ENCODE measurements around the gene BACE1. TPM values are rescaled to one million over a fixed set of nuclear protein-coding genes. Genes with fewer than 3 reads are reported as not detected.

The BACE1 gene
- total RNA-seq, 1 experiment from 2014 or later: 8.5 TPM

- Mint-ChIP-seq H3K27ac (no peak overlapping the region), H3K4me3 (no peak overlapping the region), H3K27me3 (ENCODE audit: low read depth) (no peaks in the 10 kb centered on the region), H3K9me3 (no peaks in the 10 kb centered on the region), H3K4me1 (peaks cover 11% of the 10 kb centered on the region), H3K36me3 (no peaks in the 10 kb centered on the region)
- no peak for DNase-seq (ENCODE audit: low spot score)
- TF ChIP-seq NR3C1 (CRISPR knock-in tag; conservative IDR thresholded peaks at IDR 0.05; ENCODE audit: low read depth) (no peak), HMGA2 (CRISPR knock-in tag; IDR thresholded peaks at IDR 0.05) (no peak), MAX (CRISPR knock-in tag; IDR thresholded peaks at IDR 0.05) (no peak), GRHL2 (CRISPR knock-in tag; IDR thresholded peaks at IDR 0.05; ENCODE audit: insufficient replicate concordance, severe bottlenecking) (no peak), ZNF317 (CRISPR knock-in tag; IDR thresholded peaks at IDR 0.05; ENCODE audit: borderline replicate concordance, low read depth) (no peak), SMAD4 (CRISPR knock-in tag; IDR thresholded peaks at IDR 0.05) (no peak), ERG (CRISPR knock-in tag; IDR thresholded peaks at IDR 0.05) (no peak), CDX4 (CRISPR knock-in tag; IDR thresholded peaks at IDR 0.05; ENCODE audit: borderline replicate concordance) (no peak), ZNF263 (CRISPR knock-in tag; IDR thresholded peaks at IDR 0.05; ENCODE audit: low read depth) (no peak), ZNF281 (CRISPR knock-in tag; IDR thresholded peaks at IDR 0.05) (no peak), USF1 (CRISPR knock-in tag; IDR thresholded peaks at IDR 0.05) (no peak), ELF4 (CRISPR knock-in tag; IDR thresholded peaks at IDR 0.05; ENCODE audit: low read depth) (no peak), E2F5 (CRISPR knock-in tag; IDR thresholded peaks at IDR 0.05) (no peak), ZBTB21 (CRISPR knock-in tag; IDR thresholded peaks at IDR 0.05; ENCODE audit: borderline replicate concordance) (no peak), FOXJ3 (CRISPR knock-in tag; IDR thresholded peaks at IDR 0.05; ENCODE audit: borderline replicate concordance) (no peak), RORB (CRISPR knock-in tag; IDR thresholded peaks at IDR 0.05) (no peak)
- POLR2A ChIA-PET: no interaction called here
- no peak for ATAC-seq
- CTCF ChIA-PET: no interaction called here
Measured at GRCh38 chr11:117309310-117309709, 6.7 kb downstream of the BACE1 start.

- peaks cover 4% of the 10 kb centered on the region; the same call in 1 of the 2 replicates for H3K27me3 Mint-ChIP-seq (ENCODE audit: low read depth)
- no peak overlapping the region for H3K27ac Mint-ChIP-seq
- no peaks in the 10 kb centered on the region for H3K9me3 Mint-ChIP-seq
- DNase-seq (ENCODE audit: low spot score) (no peak), ATAC-seq (no peak)
- H3K36me3 Mint-ChIP-seq: no peaks in the 10 kb centered on the region
- H3K4me1 Mint-ChIP-seq: peaks cover 25% of the 10 kb centered on the region
- ChIA-PET CTCF (interaction anchor here (1.7 kb wide), 1 partner anchor 11 kb away, joined by 5 read pairs; the partner anchor contains the start of gene BACE1), POLR2A (no interaction called here)
- H3K4me3 Mint-ChIP-seq: no peak overlapping the region
- TF ChIP-seq E2F4 (CRISPR knock-in tag; IDR thresholded peaks at IDR 0.05; ENCODE audit: borderline replicate concordance, low read depth) (no peak), ESRRA (CRISPR knock-in tag; IDR thresholded peaks at IDR 0.05; ENCODE audit: borderline replicate concordance) (no peak), SMAD4 (CRISPR knock-in tag; IDR thresholded peaks at IDR 0.05) (no peak), JUN (CRISPR knock-in tag; IDR thresholded peaks at IDR 0.05) (no peak), HMGXB4 (CRISPR knock-in tag; IDR thresholded peaks at IDR 0.05) (no peak), NFATC4 (CRISPR knock-in tag; IDR thresholded peaks at IDR 0.05) (no peak), MXD4 (CRISPR knock-in tag; IDR thresholded peaks at IDR 0.05; ENCODE audit: borderline replicate concordance) (no peak), ATF6 (CRISPR knock-in tag; IDR thresholded peaks at IDR 0.05) (no peak), ZNF121 (CRISPR knock-in tag; IDR thresholded peaks at IDR 0.05) (no peak), ELF4 (CRISPR knock-in tag; IDR thresholded peaks at IDR 0.05; ENCODE audit: low read depth) (no peak)
Measured at GRCh38 chr11:117305145-117305544, 10.9 kb downstream of the BACE1 start.

Measured in WTC11 (cell line).